Measurements from ENCODE around the gene MVP. TPM values are rescaled to one million over a fixed set of nuclear protein-coding genes. Genes with fewer than 3 reads are reported as not detected.
A peak's percentile ranks its signal among the peaks of the same experiment; 100 is the strongest.

MVP gene
- total RNA-seq, 3 donors from 2014 or later = 80.6 to 86.4 (median 85.8) TPM

DNA sequence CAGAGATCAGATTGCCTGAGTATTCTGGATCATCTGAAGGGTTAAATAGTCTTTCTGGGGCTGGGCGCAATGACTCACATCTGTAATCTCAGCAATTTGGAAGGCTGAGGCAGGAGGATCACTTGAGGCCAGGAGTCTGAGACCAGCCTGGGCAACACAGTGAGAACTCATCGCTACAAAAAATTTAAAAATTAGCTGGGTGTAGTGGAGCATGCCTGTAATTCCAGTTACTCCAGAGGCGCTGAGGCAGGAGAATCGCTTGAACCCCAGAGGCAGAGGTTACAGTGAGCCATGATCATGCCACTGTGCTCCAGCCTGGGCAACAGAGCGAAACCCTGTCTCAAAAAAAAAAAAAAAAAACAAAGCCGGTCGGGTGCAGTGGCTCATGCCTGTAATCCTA, 15.7 kb downstream of the MVP start:
- Mint-ChIP-seq H3K4me3 (no peak overlapping the region), H3K4me1 (ENCODE audit: low read depth) (peaks cover 6% of the 10 kb centered on the region), H3K36me3 (ENCODE audit: insufficient read depth) (peaks cover 25% of the 10 kb centered on the region), H3K27me3 (ENCODE audit: low read depth) (no peaks in the 10 kb centered on the region), H3K9me3 (no peaks in the 10 kb centered on the region)
- DNase-seq (no peak), ATAC-seq (no peak)

GRCh38 chr16:29836623-29837022, 16.4 kb downstream of the MVP start:
- ATAC-seq = no peak
- H3K4me3 Mint-ChIP-seq = no peak overlapping the region
- no peaks in the 10 kb centered on the region for H3K27me3 Mint-ChIP-seq (ENCODE audit: low read depth)
- DNase-seq = no peak
- H3K4me1 Mint-ChIP-seq (ENCODE audit: low read depth) = peaks cover 4% of the 10 kb centered on the region
- no peaks in the 10 kb centered on the region for H3K9me3 Mint-ChIP-seq
- peaks cover 27% of the 10 kb centered on the region for H3K36me3 Mint-ChIP-seq (ENCODE audit: insufficient read depth)

DNA sequence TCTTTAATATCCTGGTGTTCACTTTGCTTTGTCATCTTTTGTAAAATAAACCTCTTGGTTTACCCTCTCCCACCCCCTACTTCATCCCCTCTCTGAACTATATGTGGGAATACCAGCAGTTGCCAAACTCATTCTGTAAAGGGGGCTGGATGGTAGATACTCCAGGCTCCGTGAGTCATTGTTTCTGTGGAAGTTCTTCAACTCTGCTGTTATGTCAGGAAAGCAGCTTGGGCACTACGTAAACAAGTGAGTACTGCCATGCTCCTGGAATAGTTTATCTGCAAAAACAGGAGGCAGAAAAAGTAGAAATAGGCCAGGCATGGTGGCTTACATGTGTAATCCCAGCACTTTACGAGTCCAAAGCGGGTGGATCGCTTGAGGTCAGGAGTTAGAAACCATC, 17.6 kb downstream of the MVP start:
- peaks cover 29% of the 10 kb centered on the region for H3K36me3 Mint-ChIP-seq (ENCODE audit: insufficient read depth)
- DNase-seq (no peak), ATAC-seq (no peak)
- peaks cover 1% of the 10 kb centered on the region for H3K4me1 Mint-ChIP-seq (ENCODE audit: low read depth)
- no peaks in the 10 kb centered on the region for H3K9me3 Mint-ChIP-seq
- H3K27me3 Mint-ChIP-seq (ENCODE audit: low read depth) = no peaks in the 10 kb centered on the region
- no peak overlapping the region for H3K4me3 Mint-ChIP-seq

GRCh38 chr16:29839822-29840221, 19.6 kb downstream of the MVP start:
- peaks cover 26% of the 10 kb centered on the region for H3K36me3 Mint-ChIP-seq (ENCODE audit: insufficient read depth)
- no peak for ATAC-seq

GRCh38 chr16:29840240-29840639, 20.0 kb downstream of the MVP start:
- Mint-ChIP-seq H3K4me1 (ENCODE audit: low read depth) (no peaks in the 10 kb centered on the region), H3K9me3 (no peaks in the 10 kb centered on the region), H3K36me3 (ENCODE audit: insufficient read depth) (peaks cover 28% of the 10 kb centered on the region), H3K27me3 (ENCODE audit: low read depth) (no peaks in the 10 kb centered on the region), H3K4me3 (no peak overlapping the region)
- ATAC-seq = no peak
- no peak for DNase-seq

More at GRCh38 chr16:29839822-29840221, 19.6 kb downstream of the MVP start:
- DNase-seq = no peak
- H3K27me3 Mint-ChIP-seq (ENCODE audit: low read depth) = no peaks in the 10 kb centered on the region
- H3K9me3 Mint-ChIP-seq = no peaks in the 10 kb centered on the region
- H3K4me1 Mint-ChIP-seq (ENCODE audit: low read depth) = no peaks in the 10 kb centered on the region
- no peak overlapping the region for H3K4me3 Mint-ChIP-seq

- DNase-seq (no peak), ATAC-seq (no peak)
- Mint-ChIP-seq H3K4me3 (no peak overlapping the region), H3K36me3 (ENCODE audit: insufficient read depth) (peaks cover 29% of the 10 kb centered on the region), H3K4me1 (ENCODE audit: low read depth) (no peaks in the 10 kb centered on the region), H3K27me3 (ENCODE audit: low read depth) (no peaks in the 10 kb centered on the region), H3K9me3 (no peaks in the 10 kb centered on the region)
Observed at GRCh38 chr16:29841631-29842030, 21.4 kb downstream of the MVP start.

DNA sequence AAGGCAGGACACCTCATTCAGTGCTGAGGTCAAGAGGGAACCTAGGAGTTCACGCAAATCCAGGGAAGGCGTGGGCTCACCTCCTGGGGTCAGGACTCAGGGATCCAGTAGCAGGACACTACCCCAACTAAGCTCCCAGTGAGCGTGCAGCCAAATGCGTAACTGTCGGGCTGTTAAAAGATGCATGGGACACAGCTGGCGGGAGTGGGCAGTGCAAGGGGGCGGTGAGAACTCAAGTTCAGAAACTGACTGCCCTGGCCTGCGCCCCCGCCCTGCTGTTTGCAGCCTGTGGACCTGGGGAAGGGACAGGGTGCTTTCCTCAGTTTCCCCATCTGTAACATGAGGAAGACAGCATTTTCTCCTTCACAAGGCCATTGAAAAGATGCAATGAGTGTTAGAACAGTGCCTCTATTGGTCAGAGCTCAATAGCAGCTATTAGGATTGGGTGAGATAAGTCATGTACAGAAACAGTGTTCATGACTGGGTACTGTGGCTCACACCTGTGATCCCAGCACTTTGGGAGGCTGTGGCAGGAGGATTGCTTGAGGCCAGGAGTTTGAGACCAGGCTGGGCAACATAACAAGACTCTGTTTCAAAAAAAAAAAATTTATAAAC, 22.6 kb downstream of the MVP start:
- H3K4me1 Mint-ChIP-seq (ENCODE audit: low read depth) = peaks cover 3% of the 10 kb centered on the region
- DNase-seq (no peak), ATAC-seq (no peak)
- H3K9me3 Mint-ChIP-seq = no peaks in the 10 kb centered on the region
- H3K4me3 Mint-ChIP-seq = no peak overlapping the region
- H3K36me3 Mint-ChIP-seq (ENCODE audit: insufficient read depth) = peaks cover 27% of the 10 kb centered on the region
- no peaks in the 10 kb centered on the region for H3K27me3 Mint-ChIP-seq (ENCODE audit: low read depth)

DNA sequence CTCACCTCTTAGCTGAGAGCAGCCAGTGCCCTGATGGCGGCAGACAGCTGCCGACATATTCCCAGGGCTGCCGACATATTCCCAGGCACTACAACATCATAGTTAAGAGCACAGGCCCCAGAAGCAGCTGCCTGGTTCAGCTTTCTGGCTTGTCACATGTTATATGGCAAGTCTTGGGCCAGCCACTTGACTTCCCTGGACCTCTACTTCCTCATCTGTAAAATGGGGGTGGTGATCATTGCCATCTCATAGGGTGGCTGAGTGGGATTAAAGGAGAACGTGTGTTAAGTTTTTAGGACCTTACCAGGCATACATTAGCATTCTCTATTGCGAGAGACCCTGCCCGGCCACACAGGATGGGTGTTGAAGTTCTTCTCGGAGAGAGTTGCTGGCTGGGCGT, 23.7 kb downstream of the MVP start:
- peaks cover 27% of the 10 kb centered on the region for H3K36me3 Mint-ChIP-seq (ENCODE audit: insufficient read depth)
- no peak for ATAC-seq
- peaks cover 5% of the 10 kb centered on the region for H3K4me1 Mint-ChIP-seq (ENCODE audit: low read depth)
- no peaks in the 10 kb centered on the region for H3K9me3 Mint-ChIP-seq
- DNase-seq = no peak
- H3K27me3 Mint-ChIP-seq (ENCODE audit: low read depth) = no peaks in the 10 kb centered on the region
- no peak overlapping the region for H3K4me3 Mint-ChIP-seq

- no peak for ATAC-seq
- no peaks in the 10 kb centered on the region for H3K27me3 Mint-ChIP-seq (ENCODE audit: low read depth)
- H3K4me1 Mint-ChIP-seq (ENCODE audit: low read depth) = peaks cover 5% of the 10 kb centered on the region
- H3K4me3 Mint-ChIP-seq = no peak overlapping the region
- no peak for DNase-seq
- H3K36me3 Mint-ChIP-seq (ENCODE audit: insufficient read depth) = peaks cover 25% of the 10 kb centered on the region
- no peaks in the 10 kb centered on the region for H3K9me3 Mint-ChIP-seq
Observed at GRCh38 chr16:29844575-29845331, 24.5 kb downstream of the MVP start.

DNA sequence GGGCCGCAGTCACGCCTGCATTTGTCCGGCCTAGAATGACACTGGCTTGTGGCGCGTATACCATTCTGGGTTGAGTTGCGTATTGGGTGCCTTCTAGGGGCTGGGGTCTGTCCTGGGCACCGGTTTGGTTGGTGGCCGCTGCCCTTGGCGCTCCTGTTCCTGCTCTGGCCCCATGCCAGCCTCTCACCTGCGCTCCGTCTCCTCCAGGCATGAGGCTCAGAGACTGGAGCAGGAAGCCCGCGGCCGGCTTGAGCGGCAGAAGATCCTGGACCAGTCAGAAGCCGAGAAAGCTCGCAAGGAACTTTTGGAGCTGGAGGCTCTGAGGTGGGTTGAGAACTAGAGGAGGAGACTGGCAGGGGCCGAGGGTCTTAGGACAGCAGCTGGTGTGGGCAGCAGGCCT, 25.4 kb downstream of the MVP start:
- Mint-ChIP-seq H3K36me3 (ENCODE audit: insufficient read depth) (peaks cover 20% of the 10 kb centered on the region), H3K4me1 (ENCODE audit: low read depth) (peaks cover 5% of the 10 kb centered on the region), H3K9me3 (no peaks in the 10 kb centered on the region), H3K27me3 (ENCODE audit: low read depth) (no peaks in the 10 kb centered on the region), H3K4me3 (no peak overlapping the region)
- DNase-seq (no peak), ATAC-seq (no peak)

- Mint-ChIP-seq H3K27me3 (ENCODE audit: low read depth) (no peaks in the 10 kb centered on the region), H3K36me3 (ENCODE audit: insufficient read depth) (peaks cover 14% of the 10 kb centered on the region), H3K9me3 (no peaks in the 10 kb centered on the region), H3K4me3 (no peak overlapping the region), H3K4me1 (ENCODE audit: low read depth) (peaks cover 5% of the 10 kb centered on the region)
- DNase-seq (peak; percentile 83), ATAC-seq (peak; percentile 94 to 97)
Observed at GRCh38 chr16:29848420-29849297, 28.4 kb downstream of the MVP start.

- peaks cover 10% of the 10 kb centered on the region for H3K36me3 Mint-ChIP-seq (ENCODE audit: insufficient read depth)
- peaks cover 5% of the 10 kb centered on the region for H3K4me1 Mint-ChIP-seq (ENCODE audit: low read depth)
- DNase-seq (no peak), ATAC-seq (no peak)
- no peaks in the 10 kb centered on the region for H3K9me3 Mint-ChIP-seq
- H3K4me3 Mint-ChIP-seq = no peak overlapping the region
- no peaks in the 10 kb centered on the region for H3K27me3 Mint-ChIP-seq (ENCODE audit: low read depth)
Observed at GRCh38 chr16:29849505-29849904, 29.2 kb downstream of the MVP start.

- peaks cover 5% of the 10 kb centered on the region for H3K4me1 Mint-ChIP-seq (ENCODE audit: low read depth)
- ATAC-seq = no peak
- no peak for DNase-seq
- no peaks in the 10 kb centered on the region for H3K27me3 Mint-ChIP-seq (ENCODE audit: low read depth)
- no peak overlapping the region for H3K4me3 Mint-ChIP-seq
- no peaks in the 10 kb centered on the region for H3K9me3 Mint-ChIP-seq
- H3K36me3 Mint-ChIP-seq (ENCODE audit: insufficient read depth) = peaks cover 3% of the 10 kb centered on the region
Observed at GRCh38 chr16:29850998-29851397, 30.7 kb downstream of the MVP start.

GRCh38 chr16:29852654-29853053, 32.4 kb downstream of the MVP start:
- H3K36me3 Mint-ChIP-seq (ENCODE audit: insufficient read depth) = peaks cover 2% of the 10 kb centered on the region
- H3K27me3 Mint-ChIP-seq (ENCODE audit: low read depth) = no peaks in the 10 kb centered on the region
- H3K4me3 Mint-ChIP-seq = no peak overlapping the region
- no peak for DNase-seq
- peaks cover 2% of the 10 kb centered on the region for H3K4me1 Mint-ChIP-seq (ENCODE audit: low read depth)
- ATAC-seq = no peak
- no peaks in the 10 kb centered on the region for H3K9me3 Mint-ChIP-seq

Measured in activated T-cell treated with anti-CD3 and anti-CD28 coated beads, Interleukin-2, amount 50 U/mL, for 4 hours (primary cell).